Measurements from ENCODE around the gene U2AF2.

DNA sequence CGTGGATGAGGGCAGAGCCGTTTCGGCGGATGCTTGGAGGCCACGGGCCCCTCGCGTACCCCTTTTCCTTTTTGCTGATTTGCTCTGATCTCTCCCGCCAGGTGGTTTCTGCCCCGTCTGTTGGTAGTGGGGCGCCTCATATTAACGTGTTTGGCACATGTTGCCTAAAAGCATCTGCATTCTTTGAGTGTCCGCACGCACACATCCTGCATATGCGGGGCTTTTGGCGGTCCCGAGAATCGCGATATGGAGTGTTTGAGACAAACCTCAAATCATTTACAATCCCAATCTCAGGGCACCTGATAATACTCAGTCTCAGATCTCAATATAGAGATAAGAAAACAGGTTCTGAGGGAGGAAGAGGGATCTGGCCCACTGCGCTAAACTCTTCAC lies 809 bp downstream of the U2AF2 start:
- TF ChIP-seq, protein P1, sequence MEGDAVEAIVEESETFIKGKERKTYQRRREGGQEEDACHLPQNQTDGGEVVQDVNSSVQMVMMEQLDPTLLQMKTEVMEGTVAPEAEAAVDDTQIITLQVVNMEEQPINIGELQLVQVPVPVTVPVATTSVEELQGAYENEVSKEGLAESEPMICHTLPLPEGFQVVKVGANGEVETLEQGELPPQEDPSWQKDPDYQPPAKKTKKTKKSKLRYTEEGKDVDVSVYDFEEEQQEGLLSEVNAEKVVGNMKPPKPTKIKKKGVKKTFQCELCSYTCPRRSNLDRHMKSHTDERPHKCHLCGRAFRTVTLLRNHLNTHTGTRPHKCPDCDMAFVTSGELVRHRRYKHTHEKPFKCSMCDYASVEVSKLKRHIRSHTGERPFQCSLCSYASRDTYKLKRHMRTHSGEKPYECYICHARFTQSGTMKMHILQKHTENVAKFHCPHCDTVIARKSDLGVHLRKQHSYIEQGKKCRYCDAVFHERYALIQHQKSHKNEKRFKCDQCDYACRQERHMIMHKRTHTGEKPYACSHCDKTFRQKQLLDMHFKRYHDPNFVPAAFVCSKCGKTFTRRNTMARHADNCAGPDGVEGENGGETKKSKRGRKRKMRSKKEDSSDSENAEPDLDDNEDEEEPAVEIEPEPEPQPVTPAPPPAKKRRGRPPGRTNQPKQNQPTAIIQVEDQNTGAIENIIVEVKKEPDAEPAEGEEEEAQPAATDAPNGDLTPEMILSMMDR (conservative IDR thresholded peaks at IDR 0.05 in 1 of 2, IDR thresholded peaks at IDR 0.05 in 1 of 2; ENCODE audit: extremely low read depth in 1 of 2, insufficient read depth in 1 of 2, low read depth in 1 of 2, low read length in 2 of 2): no peak
- no peak for TF ChIP-seq EZH2 (IDR thresholded peaks at IDR 0.05; ENCODE audit: borderline replicate concordance, low read length)
